Nephron progenitor cell (in vitro differentiated cells): Measurements from ENCODE around the gene MINDY4.
A peak's percentile ranks its signal among the peaks of the same experiment; 100 is the strongest.

ENCODE experiments used
- DNase-seq: peaks from one replicate; pipeline ENCODE4 v3.0.0; 2021
- H3K27ac Mint-ChIP-seq: 2 replicates; pipeline ENCODE4 v1.8.0; 2021; ENCODE audit warnings: mild to moderate bottlenecking, moderate library complexity, mixed read lengths
- H3K27me3 Mint-ChIP-seq: 2 replicates; pipeline ENCODE4 v1.8.0; 2021; ENCODE audit warnings: mild to moderate bottlenecking, low read depth, mixed read lengths; ENCODE audit not compliant: poor library complexity
- H3K36me3 Mint-ChIP-seq: 2 replicates; pipeline ENCODE4 v1.8.0; 2021; ENCODE audit warnings: low read depth, mixed read lengths
- H3K4me1 Mint-ChIP-seq: 2 replicates; pipeline ENCODE4 v1.8.0; 2021; ENCODE audit warnings: mixed read lengths
- H3K4me3 Mint-ChIP-seq: 2 replicates; pipeline ENCODE4 v1.8.0; 2021; ENCODE audit warnings: mild to moderate bottlenecking, moderate library complexity, mixed read lengths
- H3K9me3 Mint-ChIP-seq: 2 replicates; pipeline ENCODE4 v1.8.0; 2021; ENCODE audit warnings: mild to moderate bottlenecking, moderate library complexity, mixed read lengths
- CTCF ChIP-seq: fragments of 200-600 bp; sonication (generic); IDR thresholded peaks from 2 replicates; pipeline ENCODE4 v1.5.0; 2021; ENCODE audit warnings: antibody characterized with exemption

The MINDY4 gene

GRCh38 chr7:30905078-30906012 is 134.1 kb downstream of the MINDY4 start:
- no peak overlapping the region for H3K27ac Mint-ChIP-seq
- peaks cover 16% of the 10 kb centered on the region for H3K4me1 Mint-ChIP-seq
- H3K27me3 Mint-ChIP-seq: no peaks in the 10 kb centered on the region
- TF ChIP-seq CTCF: no peak
- H3K9me3 Mint-ChIP-seq: no peaks in the 10 kb centered on the region
- no peaks in the 10 kb centered on the region for H3K36me3 Mint-ChIP-seq
- DNase-seq: no peak
- H3K4me3 Mint-ChIP-seq: no peak overlapping the region

GRCh38 chr7:30906014-30906413 is 134.8 kb downstream of the MINDY4 start:
- Mint-ChIP-seq H3K27ac (peak overlapping the region; percentile 64), H3K9me3 (no peaks in the 10 kb centered on the region), H3K27me3 (peaks cover 5% of the 10 kb centered on the region), H3K4me1 (peaks cover 23% of the 10 kb centered on the region), H3K4me3 (no peak overlapping the region), H3K36me3 (no peaks in the 10 kb centered on the region)
- DNase-seq: no peak
- no peak for TF ChIP-seq CTCF

GRCh38 chr7:30906515-30907240 is 135.5 kb downstream of the MINDY4 start:
- Mint-ChIP-seq H3K4me1 (peaks cover 23% of the 10 kb centered on the region), H3K27me3 (peaks cover 12% of the 10 kb centered on the region), H3K27ac (peak overlapping the region; percentile 64), H3K4me3 (no peak overlapping the region), H3K9me3 (no peaks in the 10 kb centered on the region), H3K36me3 (no peaks in the 10 kb centered on the region)
- no peak for DNase-seq
- TF ChIP-seq CTCF: no peak

- peaks cover 25% of the 10 kb centered on the region for H3K4me1 Mint-ChIP-seq
- no peak overlapping the region for H3K4me3 Mint-ChIP-seq
These were observed 136.5 kb downstream of the MINDY4 start for GRCh38 chr7:30907527-30908267.

GRCh38 chr7:30908681-30909080 is 137.5 kb downstream of the MINDY4 start:
- peaks cover 27% of the 10 kb centered on the region for H3K4me1 Mint-ChIP-seq
- DNase-seq: peak; percentile 27
- peak overlapping the region; percentile 22 for H3K27ac Mint-ChIP-seq
- H3K9me3 Mint-ChIP-seq: no peaks in the 10 kb centered on the region
- H3K36me3 Mint-ChIP-seq: no peaks in the 10 kb centered on the region
- no peak overlapping the region for H3K4me3 Mint-ChIP-seq
- H3K27me3 Mint-ChIP-seq: peaks cover 15% of the 10 kb centered on the region
- peak; percentile 34 for TF ChIP-seq CTCF

More at GRCh38 chr7:30907527-30908267, 136.5 kb downstream of the MINDY4 start:
- no peak for DNase-seq
- Mint-ChIP-seq H3K27ac (no peak overlapping the region), H3K27me3 (peaks cover 12% of the 10 kb centered on the region), H3K9me3 (no peaks in the 10 kb centered on the region), H3K36me3 (no peaks in the 10 kb centered on the region)
- TF ChIP-seq CTCF: no peak
